ENCODE results near the gene KIAA1217. TPM values are rescaled to one million over a fixed set of nuclear protein-coding genes. Genes with fewer than 3 reads are reported as not detected.

The KIAA1217 gene
- total RNA-seq, 1 experiment from 2014 or later: 171 TPM

GRCh38 chr10:24446739-24447138 is 237.8 kb downstream of the KIAA1217 start:
- H3K27me3 Mint-ChIP-seq (ENCODE audit: insufficient read depth, unreplicated experiment): no peaks in the 10 kb centered on the region

GRCh38 chr10:24448351-24448999 is 239.5 kb downstream of the KIAA1217 start:
- TF ChIP-seq CTCF (IDR thresholded peaks at IDR 0.05; ENCODE audit: insufficient read depth in 1 of 2, low read depth in 1 of 2, low read length in 1 of 2, severe bottlenecking in 1 of 2, unreplicated experiment in 1 of 2): no peak
- Histone ChIP-seq H3K4me1 (peaks cover 15% of the 10 kb centered on the region), H3K4me3 (ENCODE audit: low read depth, low read length) (no peak overlapping the region), H3K9me3 (no peaks in the 10 kb centered on the region), H3K27me3 (replicated peaks; ENCODE audit: control insufficient read depth, insufficient read depth, low read length) (no peaks in the 10 kb centered on the region), H3K36me3 (ENCODE audit: control insufficient read depth, insufficient read depth, low read length) (no peaks in the 10 kb centered on the region)
- H3K4me1 Mint-ChIP-seq (ENCODE audit: low read depth, unreplicated experiment): peaks cover 46% of the 10 kb centered on the region
- ChIA-PET CTCF (no interaction called here), POLR2A (no interaction called here)
- no TSS peak for BruUV-seq (replicated peaks)
- H3K36me3 Mint-ChIP-seq (ENCODE audit: insufficient read depth, unreplicated experiment): peaks cover 69% of the 10 kb centered on the region
- intact Hi-C loops (cut with micrococcal nuclease; ENCODE audit: unreplicated experiment): no loop called here
- no peak for DNase-seq
- peak overlapping the region; percentile 50 for H3K27ac Mint-ChIP-seq (ENCODE audit: unreplicated experiment)
- H3K4me3 Mint-ChIP-seq (ENCODE audit: unreplicated experiment): no peak overlapping the region
- H3K9me3 Mint-ChIP-seq (ENCODE audit: unreplicated experiment): no peaks in the 10 kb centered on the region
- no peaks in the 10 kb centered on the region for H3K27me3 Mint-ChIP-seq (ENCODE audit: insufficient read depth, unreplicated experiment)

More at GRCh38 chr10:24446739-24447138, 237.8 kb downstream of the KIAA1217 start:
- no peak overlapping the region for H3K4me3 Mint-ChIP-seq (ENCODE audit: unreplicated experiment)
- H3K4me1 Mint-ChIP-seq (ENCODE audit: low read depth, unreplicated experiment): peaks cover 59% of the 10 kb centered on the region
- POLR2A ChIA-PET: no interaction called here
- H3K27ac Mint-ChIP-seq (ENCODE audit: unreplicated experiment): no peak overlapping the region
- H3K36me3 ChIP-seq (ENCODE audit: control insufficient read depth, insufficient read depth, low read length): 0 out of 2 replicates have a peak, but pooled peaks cover 1% of the 10 kb centered on the region
- no peaks in the 10 kb centered on the region for H3K9me3 Mint-ChIP-seq (ENCODE audit: unreplicated experiment)
- no peaks in the 10 kb centered on the region for H3K9me3 ChIP-seq
- H3K4me1 ChIP-seq: peaks cover 32% of the 10 kb centered on the region
- no peaks in the 10 kb centered on the region for H3K27me3 ChIP-seq (replicated peaks; ENCODE audit: control insufficient read depth, insufficient read depth, low read length)
- DNase-seq: no peak
- intact Hi-C loops (cut with micrococcal nuclease; ENCODE audit: unreplicated experiment): no loop called here
- CTCF ChIA-PET: no interaction called here
- no TSS peak for BruUV-seq (replicated peaks)
- no peak overlapping the region for H3K4me3 ChIP-seq (ENCODE audit: low read depth, low read length)
- H3K36me3 Mint-ChIP-seq (ENCODE audit: insufficient read depth, unreplicated experiment): peaks cover 72% of the 10 kb centered on the region
- no peak for TF ChIP-seq CTCF (IDR thresholded peaks at IDR 0.05; ENCODE audit: insufficient read depth in 1 of 2, low read depth in 1 of 2, low read length in 1 of 2, severe bottlenecking in 1 of 2, unreplicated experiment in 1 of 2)

GRCh38 chr10:24449321-24449740 is 240.4 kb downstream of the KIAA1217 start:
- intact Hi-C loops (cut with micrococcal nuclease; ENCODE audit: unreplicated experiment): no loop called here
- H3K27ac Mint-ChIP-seq (ENCODE audit: unreplicated experiment): peak overlapping the region; percentile 50
- POLR2A ChIA-PET: interaction anchor here (0.5 kb wide), 1 partner anchor 240 kb away, joined by 3 read pairs; the partner anchor contains the start of gene KIAA1217
- peaks cover 69% of the 10 kb centered on the region for H3K36me3 Mint-ChIP-seq (ENCODE audit: insufficient read depth, unreplicated experiment)
- H3K27me3 ChIP-seq (replicated peaks; ENCODE audit: control insufficient read depth, insufficient read depth, low read length): no peaks in the 10 kb centered on the region
- H3K4me1 Mint-ChIP-seq (ENCODE audit: low read depth, unreplicated experiment): peaks cover 38% of the 10 kb centered on the region
- no peaks in the 10 kb centered on the region for H3K36me3 ChIP-seq (ENCODE audit: control insufficient read depth, insufficient read depth, low read length)
- peaks cover 12% of the 10 kb centered on the region for H3K4me1 ChIP-seq
- H3K9me3 Mint-ChIP-seq (ENCODE audit: unreplicated experiment): no peaks in the 10 kb centered on the region
- BruUV-seq (replicated peaks): no TSS peak
- TF ChIP-seq CTCF (IDR thresholded peaks at IDR 0.05; ENCODE audit: insufficient read depth in 1 of 2, low read depth in 1 of 2, low read length in 1 of 2, severe bottlenecking in 1 of 2, unreplicated experiment in 1 of 2): no peak
- no peak overlapping the region for H3K4me3 ChIP-seq (ENCODE audit: low read depth, low read length)
- CTCF ChIA-PET: no interaction called here
- H3K9me3 ChIP-seq: no peaks in the 10 kb centered on the region
- H3K4me3 Mint-ChIP-seq (ENCODE audit: unreplicated experiment): no peak overlapping the region
- no peaks in the 10 kb centered on the region for H3K27me3 Mint-ChIP-seq (ENCODE audit: insufficient read depth, unreplicated experiment)
- no peak for DNase-seq

Data from Caco-2 (cell line).